ENCODE results near the gene PTTG1IP.
A peak's percentile ranks its signal among the peaks of the same experiment; 100 is the strongest.

The PTTG1IP gene

DNA sequence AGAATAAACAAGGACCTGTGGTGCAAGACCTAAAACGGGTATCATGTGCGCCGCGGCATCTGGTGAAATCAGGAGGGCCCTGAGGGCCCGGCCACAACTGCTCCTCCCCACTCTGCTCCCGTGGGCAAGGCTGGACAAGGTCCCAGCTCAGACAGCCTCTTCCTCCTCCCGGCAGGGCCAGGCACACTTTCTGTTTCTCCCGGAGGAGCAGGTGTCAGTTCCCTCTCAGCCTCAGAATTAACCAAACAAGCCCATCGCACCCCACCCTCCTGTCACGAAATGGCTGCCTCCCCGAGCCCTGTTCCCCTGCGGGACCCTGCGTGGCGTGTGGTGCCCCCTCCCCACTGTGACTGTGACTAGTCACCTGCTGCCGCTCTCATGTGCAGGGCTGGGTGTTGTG is 15.2 kb downstream of the PTTG1IP start:
- DNase-seq, result no peak

DNA sequence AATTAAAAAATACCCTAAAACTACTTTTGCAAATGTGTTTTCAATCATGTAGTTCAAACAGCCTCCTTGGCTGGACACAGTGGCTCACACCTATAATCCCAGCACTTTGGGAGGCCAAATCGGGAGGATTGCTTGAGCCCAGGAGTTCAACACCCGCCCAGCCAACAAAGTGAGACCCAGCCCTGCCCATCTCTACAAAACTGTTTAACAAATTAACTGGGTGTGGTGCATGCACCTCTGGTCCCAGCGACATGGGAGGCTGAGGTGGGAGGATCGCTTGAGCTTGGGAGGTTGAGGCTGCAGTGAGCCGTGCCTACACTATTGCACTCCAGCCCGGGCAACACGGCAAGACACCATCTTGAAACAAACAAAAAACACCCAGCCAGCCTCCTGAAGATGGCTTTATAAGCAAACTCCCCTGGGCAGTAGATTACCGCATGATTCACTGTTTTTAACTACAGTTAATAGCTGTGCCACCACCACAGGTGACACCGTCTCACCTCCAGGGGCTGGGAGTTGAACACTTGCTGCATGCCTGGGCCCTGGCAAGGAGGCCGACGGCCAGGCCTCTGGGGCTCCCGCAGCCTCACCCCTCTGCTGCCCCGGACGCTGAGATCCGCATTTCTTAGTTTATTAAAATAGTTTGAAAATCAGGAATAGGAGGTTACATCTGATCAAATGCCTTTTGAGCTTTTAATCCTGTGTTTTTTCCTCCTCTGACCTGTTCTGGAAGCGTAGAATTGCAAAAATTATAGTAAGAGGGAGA is 16.2 kb downstream of the PTTG1IP start:
- peak; percentile 0 for DNase-seq

DNA sequence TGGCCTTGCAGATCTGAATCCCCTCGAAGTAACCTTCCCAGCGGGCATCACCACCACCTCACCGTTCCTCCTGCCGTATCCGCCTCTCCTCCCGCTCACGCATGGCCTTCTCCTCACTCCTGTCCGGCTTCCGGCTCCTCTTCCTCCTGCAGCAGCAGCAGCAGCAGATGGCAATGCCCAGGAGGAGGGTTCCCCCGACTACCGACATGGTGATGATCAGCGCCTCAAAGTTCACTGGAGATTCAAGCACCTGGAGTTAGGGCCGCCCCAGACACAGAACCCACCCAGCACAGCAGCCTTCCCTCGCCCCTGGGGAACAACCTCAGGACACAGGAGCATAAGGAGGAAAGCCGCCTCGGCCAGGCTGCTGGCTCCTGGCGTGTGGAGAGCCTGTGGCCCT is 17.4 kb downstream of the PTTG1IP start:
- no peak for DNase-seq

DNA sequence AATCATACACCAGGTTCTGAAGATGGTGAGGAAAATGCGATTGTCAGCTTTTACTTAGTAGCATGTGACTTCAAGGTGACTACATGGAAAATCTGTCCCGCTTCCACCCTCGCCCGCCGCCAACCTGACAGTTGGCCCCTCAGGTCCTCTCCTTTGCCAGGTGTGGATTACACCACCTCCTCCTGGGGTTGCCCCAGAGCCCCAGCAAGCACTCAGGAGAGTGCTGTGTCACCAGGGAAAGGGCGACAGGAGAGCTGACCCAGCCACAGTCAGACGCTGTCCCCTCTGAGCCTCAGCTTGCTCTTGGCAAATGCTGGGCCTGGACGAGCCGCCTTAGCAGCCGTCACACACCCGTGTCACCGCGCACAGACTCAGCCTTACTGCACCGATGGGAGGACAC is 17.9 kb downstream of the PTTG1IP start:
- DNase-seq, result no peak

DNA sequence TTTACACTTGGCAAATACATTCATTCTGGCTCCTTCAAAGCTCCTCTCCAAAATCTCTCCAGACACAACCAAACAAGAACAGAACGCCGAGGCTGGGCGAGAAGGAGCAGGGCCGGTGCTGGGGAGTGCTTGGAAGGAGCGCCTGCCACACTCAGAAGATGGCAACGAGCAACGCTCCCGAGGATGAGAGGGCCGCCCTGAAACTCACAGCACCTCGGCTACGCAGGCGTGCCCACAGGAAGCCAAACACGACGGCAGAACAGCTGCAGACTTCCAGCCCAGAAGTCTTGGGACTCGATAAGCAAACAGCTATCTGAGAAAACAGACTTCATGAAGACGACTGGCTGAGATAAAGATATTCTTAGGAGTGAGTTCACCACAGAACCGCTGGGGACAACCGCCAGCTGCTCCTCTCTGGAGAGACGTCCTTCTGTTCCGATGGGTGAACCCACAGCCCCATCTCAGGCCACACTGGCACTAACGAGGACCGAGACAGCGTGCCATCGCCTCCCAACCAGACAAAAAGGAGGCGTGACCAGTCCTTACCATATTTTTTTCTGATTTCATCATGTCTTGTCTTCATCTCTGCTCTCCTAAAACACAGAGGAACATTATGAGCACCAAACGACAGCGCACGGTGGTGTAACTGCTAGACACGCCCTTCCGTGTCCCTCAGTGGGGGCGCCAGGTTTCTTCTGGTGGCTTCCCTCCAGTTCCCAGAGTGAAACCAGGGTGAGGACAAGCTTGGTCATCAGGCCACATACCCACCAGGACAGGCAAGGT is 18.6 kb downstream of the PTTG1IP start:
- DNase-seq, result peak; percentile 0

DNA sequence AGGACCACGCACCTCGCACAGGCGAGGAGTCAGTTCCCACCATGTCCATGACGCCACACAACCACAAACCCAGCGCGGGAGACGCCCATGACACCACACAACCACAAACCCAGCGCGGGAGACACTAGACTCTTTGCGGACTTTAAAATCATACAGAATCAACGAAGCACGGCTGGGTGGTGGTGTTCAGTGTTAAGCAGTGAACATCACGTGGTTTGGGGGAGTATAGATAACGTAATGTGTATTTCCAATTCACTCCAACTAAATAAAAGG is 19.2 kb downstream of the PTTG1IP start:
- DNase-seq, result peak; percentile 0

DNA sequence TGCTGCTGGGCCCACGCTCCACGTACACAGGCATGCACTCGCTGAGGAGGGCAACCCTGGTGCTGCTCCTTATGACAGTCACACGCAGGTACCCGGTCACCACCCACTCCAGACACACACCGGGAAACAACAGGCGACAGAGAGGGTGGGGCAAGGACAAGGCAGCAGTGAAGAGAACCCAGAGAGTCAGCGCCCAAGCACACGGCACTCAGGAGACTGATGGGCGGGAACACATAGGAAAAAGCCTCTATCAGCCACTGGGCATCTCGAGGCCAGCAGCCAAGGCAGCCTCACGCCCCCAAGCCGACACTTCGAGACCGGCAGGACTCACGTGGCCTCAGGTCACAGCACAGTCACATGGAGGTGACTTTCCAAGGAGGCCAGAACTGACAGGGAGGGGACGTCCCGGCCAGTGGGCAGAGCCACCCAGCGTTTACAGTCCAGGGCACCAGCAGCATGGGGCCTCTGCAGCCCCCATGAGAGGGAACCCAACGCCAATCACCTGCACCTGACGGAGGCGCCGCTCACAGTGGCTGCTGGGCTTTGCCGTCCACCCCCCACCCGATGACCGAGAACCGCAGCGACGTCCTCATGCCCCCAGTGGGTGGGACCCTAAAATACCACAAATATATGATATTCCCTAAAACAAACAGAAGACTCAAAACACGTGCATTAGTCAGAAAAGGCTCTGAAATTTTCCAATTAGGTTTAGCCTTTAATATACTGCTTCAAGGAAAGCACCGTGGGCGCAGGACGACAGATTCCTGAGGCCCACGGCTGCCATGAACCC is 19.7 kb downstream of the PTTG1IP start:
- peak; percentile 0 for DNase-seq

DNA sequence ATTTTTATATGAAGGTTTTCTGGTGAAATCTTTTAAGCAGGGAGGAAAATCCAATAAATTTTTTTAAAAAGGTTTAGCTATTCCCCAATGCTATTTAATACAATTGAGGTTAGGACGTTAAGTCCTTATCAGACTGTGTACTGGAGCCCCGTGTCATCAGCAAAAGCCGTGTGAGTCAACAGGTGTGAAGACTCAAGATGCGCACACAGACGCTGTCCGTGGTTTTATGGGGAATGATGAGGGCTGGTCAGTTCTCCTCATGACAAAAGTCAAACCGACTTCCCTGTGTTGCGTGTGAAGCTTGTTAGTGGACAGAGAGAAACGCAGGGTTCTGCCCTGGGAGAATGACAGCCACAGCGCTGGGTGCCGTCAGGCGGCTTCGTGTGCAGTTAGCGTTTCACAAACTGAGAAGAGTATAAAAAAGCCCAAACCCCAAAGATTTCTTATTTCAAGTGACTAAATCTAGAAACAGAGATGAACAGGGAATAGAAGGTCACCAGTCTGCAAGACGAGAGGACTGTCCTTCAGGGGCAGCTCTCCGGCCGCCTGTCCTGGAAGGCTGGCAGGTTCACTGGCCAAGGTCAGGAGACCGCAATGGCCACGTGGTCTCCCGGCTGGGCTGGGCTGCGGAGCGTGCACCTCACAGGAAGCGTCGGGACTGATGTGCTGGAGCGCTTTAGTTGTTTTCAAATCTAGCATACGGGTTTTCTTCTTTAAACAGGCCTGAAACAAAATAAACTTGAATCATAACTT is 22.4 kb downstream of the PTTG1IP start:
- no peak for DNase-seq

DNA sequence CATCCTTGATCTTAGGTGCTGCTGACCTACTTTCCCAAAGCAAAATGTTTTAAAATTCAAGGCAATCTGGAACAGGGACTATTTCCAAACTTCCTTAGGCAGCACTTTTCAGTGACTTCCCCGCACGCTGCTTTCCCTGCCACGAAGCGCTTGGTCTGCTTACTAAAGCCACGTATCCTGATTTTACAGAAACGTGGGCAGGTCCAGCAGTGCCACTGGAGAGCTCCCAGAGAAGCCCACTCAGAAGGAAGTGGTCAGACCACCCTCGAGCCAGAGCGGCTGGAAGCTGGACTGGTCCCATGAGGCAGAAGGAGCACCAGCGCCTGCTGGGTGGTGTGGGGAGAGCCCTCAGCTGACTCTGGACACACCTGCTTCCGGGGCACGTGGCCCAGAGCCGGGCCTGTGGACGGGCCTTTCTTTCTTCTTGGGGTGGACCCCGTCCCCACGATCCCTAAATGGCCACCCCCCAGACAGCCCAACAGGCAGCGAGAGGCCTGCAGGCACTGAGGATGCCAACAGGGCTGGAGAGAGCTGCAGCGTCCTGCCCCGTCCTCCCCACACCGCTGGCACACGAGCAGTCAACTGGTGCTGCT is 23.2 kb downstream of the PTTG1IP start:
- DNase-seq, result no peak

DNA sequence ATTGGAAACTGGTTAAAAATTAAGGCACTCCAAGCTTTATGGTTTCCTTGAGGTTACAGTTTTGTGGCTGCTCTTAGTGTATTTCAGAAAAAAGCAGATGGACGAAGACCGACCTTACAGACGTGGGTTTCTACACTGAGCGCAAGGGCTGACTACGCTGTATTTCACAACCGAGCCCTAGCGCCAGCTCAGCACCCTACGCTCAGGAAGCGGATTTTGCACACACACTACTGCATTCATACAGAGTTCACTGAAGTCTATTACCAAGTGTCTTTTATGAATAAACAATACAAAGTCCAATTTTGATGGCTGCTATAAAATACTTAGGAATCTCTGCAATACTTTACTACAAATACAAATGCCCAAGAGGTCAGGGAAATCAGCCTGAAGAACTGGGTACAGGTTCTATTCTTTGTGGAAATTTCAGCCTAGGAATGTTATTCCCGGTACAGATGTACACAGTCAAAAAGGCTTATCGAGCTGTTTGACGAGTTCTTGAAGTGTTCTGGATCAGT is 23.8 kb downstream of the PTTG1IP start:
- no peak for DNase-seq

DNA sequence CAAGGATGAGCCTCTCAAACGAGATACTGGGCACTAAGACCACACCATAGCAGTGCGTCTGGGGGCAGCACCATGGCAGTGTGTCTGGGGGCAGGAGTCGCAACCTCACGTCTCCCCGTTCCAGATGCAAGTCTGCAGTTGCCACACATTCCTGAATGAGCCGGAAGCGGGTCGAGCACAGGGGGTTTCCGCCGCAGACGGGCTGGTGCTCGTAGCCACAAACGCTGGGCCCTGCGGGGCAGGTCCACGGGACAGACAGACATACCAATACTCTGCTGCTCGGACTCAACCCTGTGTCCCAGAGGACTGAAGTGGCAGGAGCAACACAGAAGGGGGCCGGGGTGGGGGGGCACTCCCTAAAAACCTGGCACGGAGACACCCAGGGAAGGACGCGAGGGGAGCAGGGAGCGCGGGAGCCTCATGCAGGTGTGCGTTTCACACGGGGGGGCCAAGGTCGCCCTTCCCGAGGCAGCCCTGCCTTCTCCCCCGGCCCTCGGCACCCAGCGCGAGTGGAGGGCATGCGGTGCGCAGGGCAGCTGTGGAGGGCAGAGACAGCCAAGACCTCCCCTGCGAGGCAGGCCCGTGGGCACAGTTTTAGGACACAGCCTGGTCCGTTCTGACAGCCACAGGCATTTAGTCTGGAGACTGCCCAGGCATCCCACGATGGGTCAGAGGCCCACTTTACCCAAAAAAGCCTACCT is 24.5 kb downstream of the PTTG1IP start:
- no peak for DNase-seq

DNA sequence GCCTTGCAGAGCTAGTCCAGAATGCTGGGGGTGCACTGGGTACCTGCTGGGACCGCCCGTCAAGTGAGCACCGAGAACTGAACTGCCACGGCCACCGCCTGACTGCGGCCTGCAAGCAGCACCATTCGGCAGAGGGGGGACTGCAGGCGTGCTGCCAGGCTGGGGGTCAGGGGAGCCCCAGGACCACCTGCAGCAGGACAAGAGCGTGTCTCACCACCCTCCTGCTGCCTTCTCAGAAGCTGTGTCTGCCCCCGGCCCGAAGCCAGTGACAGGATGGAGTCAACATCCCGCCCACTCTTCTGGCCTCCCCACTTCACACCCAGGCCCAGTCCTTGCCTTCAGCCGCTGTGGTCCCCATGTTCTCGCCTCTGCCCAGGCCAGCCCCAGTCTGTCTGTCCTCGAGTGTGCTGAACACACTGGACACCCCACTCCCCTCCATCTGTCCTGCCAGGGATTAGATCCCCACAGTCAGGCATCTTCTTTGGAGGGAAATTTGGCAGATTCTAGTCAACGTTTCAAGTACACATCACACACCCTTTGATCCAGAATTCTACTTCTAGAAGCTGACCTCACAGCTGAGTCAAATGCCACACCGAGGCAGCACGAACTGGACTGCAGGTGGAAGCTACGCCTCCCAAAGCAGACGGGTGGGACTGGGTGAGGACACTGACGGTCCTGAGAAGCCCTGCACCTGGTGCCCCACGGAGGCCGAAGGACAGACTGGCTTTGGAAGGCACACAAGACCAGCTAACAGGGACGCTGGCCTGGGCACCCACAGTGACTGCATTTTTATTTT is 26.0 kb downstream of the PTTG1IP start:
- DNase-seq, result no peak

DNA sequence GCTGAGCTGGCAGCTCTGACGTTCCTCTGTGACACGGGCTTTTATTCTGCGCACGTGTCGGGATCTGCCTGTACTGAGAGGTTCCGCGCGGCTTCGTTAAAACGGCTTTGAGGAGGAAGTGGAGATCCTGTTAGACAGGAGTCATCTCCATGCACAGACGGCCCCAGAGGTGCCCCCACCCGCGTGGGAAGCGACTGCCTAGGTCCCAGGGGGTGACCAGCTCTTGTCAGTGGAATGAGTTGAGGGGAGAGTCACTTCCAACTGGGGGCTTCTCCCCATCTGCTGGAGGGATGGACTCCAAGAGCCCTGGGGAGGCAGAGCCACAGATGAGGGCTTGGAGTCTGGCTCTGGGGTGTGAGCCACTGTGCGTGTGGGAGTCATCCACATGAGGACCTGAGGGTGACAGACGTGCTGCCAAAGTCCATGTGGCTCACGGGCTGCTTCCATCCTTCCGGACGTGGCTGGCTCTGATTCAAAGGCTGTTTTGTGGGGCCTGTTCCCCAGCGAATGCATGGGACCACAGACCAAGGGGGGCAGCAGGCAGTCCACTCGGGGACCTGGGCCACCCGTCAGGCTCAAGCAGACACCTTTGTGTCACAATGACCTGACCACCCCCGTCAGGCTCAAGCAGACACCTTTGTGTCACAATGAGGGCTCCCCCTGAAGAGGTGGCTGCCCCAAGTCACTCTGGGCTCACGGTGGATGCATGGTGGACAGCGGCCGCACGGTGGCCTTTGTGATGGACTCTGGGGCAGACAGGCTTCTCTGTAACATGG is 26.8 kb downstream of the PTTG1IP start:
- DNase-seq, result no peak

DNA sequence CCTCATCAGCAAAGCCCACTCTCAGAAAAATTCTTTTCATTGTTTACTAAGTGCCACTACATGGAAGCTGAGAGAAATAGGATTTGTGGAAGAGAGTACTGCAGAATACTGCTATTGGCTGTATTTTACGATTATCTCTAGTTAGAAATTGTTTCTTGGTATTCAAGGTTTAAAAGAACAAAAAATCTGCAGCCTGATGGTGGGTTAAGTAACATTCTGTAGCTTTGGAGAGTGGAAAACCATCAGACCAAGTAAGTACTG is 27.3 kb downstream of the PTTG1IP start:
- DNase-seq, result no peak

DNA sequence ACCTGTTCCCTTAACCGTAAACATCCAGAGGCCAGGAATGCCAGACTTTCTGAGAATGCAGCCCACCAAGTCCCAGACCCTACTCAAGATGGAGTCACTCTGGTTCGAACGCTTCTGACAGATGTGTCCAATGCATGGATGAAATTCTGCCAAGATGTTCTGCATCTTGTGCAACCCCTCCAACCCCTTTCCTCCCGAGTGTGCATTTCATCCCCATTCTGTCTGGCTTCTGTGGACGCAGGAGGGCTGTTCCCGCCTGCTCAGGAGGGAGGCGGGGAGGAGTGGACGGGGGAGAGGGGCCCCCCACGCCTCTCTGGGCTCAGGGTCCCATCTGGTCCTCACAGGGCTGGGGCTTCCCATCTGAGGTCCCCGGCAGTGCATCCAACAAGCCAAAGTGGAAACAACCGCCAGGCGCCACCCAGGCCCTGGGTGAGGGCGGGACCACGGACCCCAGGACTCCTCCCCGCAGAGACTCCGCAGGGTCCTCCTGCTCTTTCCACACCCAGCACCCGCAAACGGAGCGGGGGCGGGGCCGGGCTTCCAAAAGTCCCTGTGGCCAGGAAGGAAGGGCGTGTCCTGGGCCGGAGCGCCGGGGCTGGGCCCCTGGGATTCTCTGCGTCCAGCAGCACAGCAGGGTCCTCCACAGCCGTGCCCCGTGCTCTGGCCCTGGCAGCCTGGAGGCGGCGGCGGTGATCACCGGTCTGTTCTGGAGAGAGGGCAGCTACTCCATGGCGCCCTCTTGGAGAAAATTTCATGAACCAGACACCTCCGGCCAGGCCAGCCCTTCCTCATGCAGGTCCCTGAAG is 27.9 kb downstream of the PTTG1IP start:
- DNase-seq, result peak; percentile 72

DNA sequence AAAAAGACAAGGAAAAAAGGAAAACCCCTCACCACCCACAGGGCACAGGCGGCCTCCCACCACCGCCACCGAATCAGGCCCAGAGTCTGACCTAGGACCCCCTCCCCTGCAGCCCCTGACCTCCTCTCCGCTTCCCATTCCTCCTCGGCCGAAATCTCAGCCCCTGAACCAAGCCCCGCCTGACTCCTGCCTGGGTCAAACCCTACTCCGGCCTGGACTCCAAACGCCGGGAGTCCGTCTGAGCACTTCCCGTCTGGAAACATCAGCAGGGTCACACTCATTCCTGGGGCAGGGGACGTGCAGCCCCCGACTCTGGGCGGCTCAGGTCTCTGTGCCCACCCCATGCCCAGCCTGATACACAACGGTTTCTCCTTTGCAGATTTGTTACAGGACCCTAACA is 29.2 kb downstream of the PTTG1IP start:
- DNase-seq, result no peak

DNA sequence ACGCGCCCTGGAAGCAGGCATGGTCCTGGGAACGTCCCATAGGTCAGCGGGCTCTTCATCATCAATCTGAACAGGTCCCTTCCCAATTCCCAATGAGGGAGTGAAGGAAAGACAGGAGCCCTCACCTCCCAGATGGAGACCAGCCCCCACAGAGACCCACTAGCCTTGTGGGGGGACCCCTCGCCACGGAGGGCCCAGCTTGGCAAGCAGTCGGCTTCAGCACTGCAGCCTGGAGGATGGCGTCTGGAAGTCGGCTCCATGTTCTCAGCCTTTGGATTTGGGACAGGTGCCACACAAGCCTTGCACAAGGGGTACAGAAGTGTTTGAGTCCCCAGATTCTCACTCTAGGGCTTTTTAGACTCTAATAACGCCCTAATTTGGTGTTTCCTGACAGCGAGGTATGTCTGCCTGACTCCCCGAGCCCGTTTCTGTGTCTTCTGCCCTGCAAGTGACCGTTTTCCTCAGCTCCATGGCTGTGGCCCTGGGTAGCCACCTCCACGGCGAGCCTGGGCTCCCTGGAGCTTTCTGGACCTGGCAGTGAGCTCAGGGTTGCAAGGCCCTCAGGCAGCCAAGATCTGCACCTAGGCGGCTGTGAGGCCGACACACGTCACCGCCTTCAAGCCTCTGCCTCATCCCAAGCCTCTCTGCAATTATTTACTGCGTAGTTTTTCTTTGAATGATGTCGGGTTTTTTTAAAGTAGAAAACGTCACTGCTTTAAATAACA is 30.6 kb downstream of the PTTG1IP start:
- DNase-seq, result no peak

DNA sequence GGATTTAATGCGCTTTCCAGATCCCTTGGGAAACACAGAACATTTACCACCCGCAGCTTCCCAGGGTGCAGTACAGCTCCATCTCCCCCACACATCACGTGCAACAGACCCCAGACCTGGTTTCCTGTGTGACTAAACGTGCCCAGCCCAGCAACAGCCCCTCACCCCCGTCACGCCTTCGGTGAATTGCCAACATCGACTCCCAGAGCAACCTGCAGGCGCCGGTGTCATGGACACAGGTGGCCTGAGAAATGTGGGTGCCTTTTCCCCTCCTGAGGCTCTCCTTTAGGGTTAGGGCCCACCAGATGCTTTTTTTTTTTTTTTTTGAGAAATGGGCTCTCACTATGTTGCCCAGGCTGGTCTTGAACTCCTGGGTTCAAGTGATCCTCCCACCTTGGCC is 31.4 kb downstream of the PTTG1IP start:
- no peak for DNase-seq

DNA sequence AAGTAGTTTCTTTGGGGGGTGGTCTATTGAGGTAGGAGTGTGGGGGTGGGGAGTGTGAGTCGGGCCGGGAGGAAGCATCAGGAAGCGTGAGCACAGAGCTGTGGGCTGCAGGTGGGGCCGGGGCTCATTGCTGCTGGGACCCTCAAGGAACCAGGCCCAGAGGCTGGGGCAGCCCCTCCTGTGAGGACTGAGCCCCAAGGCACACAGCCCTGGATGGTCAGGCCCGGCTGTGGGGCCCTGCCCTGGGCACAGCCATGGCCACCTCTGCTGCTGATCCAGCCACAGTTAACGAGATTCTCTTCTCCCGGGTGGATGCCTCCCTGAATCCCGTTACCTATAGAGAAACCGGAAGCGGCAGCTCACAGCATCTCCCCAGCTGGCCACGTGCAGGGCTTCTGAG is 32.7 kb downstream of the PTTG1IP start:
- DNase-seq, result no peak
